Heart left ventricle (tissue), 16 donors: Measurements from ENCODE around the gene NUFIP2. TPM values are rescaled to one million over a fixed set of nuclear protein-coding genes. Genes with fewer than 3 reads are reported as not detected.

Experiments
- ATAC-seq, 4 donors: fragments of 200-7000 bp; cut with Tn5 transposase; one replicate each; pipeline ENCODE4 v1.9.1; 2020 to 2022; ENCODE audit warnings: moderate library complexity in 4 of 4, mild to moderate bottlenecking in 3 of 4, moderate number of reproducible peaks in 1 of 4
- DNase-seq, 5 donors: peaks; one replicate each; pipeline ENCODE4 v3.0.0-alpha.2; 2020
- H3K27ac ChIP-seq, 12 donors: fragments of 200-600 bp; sonication (generic) in 4 of 12; one replicate each; pipeline versions ENCODE4 v1.5.0 to v1.8.0; 2016 to 2022; ENCODE audit warnings: mild to moderate bottlenecking in 2 of 12
- H3K27me3 ChIP-seq, 9 donors: fragments of 200-600 bp; sonication (generic) in 2 of 9; one replicate each; pipeline versions ENCODE4 v1.5.1 to v1.8.0; 2016 to 2022; ENCODE audit warnings: mild to moderate bottlenecking in 3 of 9
- H3K36me3 ChIP-seq, 9 donors: fragments of 200-600 bp; sonication (generic) in 2 of 9; one replicate each; pipeline versions ENCODE4 v1.5.0 to v1.8.0; 2018 to 2022; ENCODE audit warnings: mild to moderate bottlenecking in 2 of 9
- H3K4me1 ChIP-seq, 12 donors: fragments of 200-600 bp; sonication (generic) in 4 of 12; one replicate each; pipeline versions ENCODE4 v1.5.0 to v1.8.0; 2016 to 2022; ENCODE audit warnings: mild to moderate bottlenecking in 3 of 12
- H3K4me3 ChIP-seq, 12 donors: fragments of 200-600 bp; sonication (generic) in 4 of 12; one replicate each; pipeline versions ENCODE4 v1.5.0 to v1.8.0; 2017 to 2022; ENCODE audit warnings: mild to moderate bottlenecking in 9 of 12, moderate library complexity in 4 of 12
- H3K9me3 ChIP-seq, 12 donors: fragments of 200-600 bp; sonication (generic) in 4 of 12; one replicate each; pipeline versions ENCODE4 v1.5.0 to v1.8.0; 2016 to 2022; ENCODE audit warnings: mild to moderate bottlenecking in 1 of 12
- CTCF ChIP-seq, 12 donors: fragments of 200-600 bp; sonication (generic) in 4 of 12; IDR thresholded peaks; one replicate each; pipeline versions ENCODE4 v1.5.0 to v1.8.0; 2018 to 2022; ENCODE audit warnings: antibody characterized with exemption in 12 of 12, mild to moderate bottlenecking in 5 of 12
- POLR2A ChIP-seq, 2 donors: fragments of 450-650 bp; IDR thresholded peaks; one replicate each; pipeline ENCODE4 v1.6.1; 2017; ENCODE audit warnings: antibody characterized with exemption in 2 of 2, mild to moderate bottlenecking in 2 of 2, moderate library complexity in 2 of 2
- WGBS, 4 donors: extraction: QIAGEN DNeasy Blood & Tissue Kit in 2 of 4; methylation state at CpG; one replicate each; pipeline versions ENCODE4 v1.1.5 to v1.1.7; 2013 to 2018; 5-methylcytosine and 5-hydroxymethylcytosine counted together
- intact Hi-C, 10 donors: fragments of 100-400 bp; cut with DNase I; formaldehyde crosslinking; loops; one replicate each; pipeline versions ENCODE4 v1.11.1 to v1.14.2; 2022
- polyA plus RNA-seq, 2 donors: library from polyadenylated mRNA; stranded (reverse); fragments of 200-250 nt; gene quantifications; one replicate each; pipeline ENCODE4 v1.2.3, GENCODE V29; 2013
- total RNA-seq, 9 donors: library from RNA; depleted of rRNA in 2 of 9; stranded (reverse); fragments of >200 nt in 2 of 9; fragmentation: NEBNext Ultra II Directional in 3 of 9; extraction: Animal tissue kit (Norgen Biotek cat#: 25700) in 3 of 9; gene quantifications; one replicate each; pipeline versions ENCODE4 v1.1.0 to v1.2.4, GENCODE V29; 2016 to 2023
- donor health status: ischemic (EF 13 %, LVEDD 7.1; RV severe dilation, severe dysfunction).
- donor health status: healthy with polysubstance abuse.
- donor health status: DM: no; HTN: yes; CAD: no.
- donor health status: DM: no; HTN: no; CAD: no.
- donor health status: ischemic (EF 25% LVEDD 6.9; RV normal size, moderate dysfunction).
- donor health status: ischemic (EF 25% LVEDD 5.7; RV mildly dilated, moderate dysfunction).
- donor health status: healthy.
- donor health status: DM: yes; HTN: yes; CAD: no.
- donor health status: ischemic (EF 35%, LVEDD 5.7; RV mildly dilated, moderate dysfunction).
- donor health status: nonischemic (EF 11% LVEDD 7.7; RV severe dilation, severe dysfunction).
- donor health status: DM: yes; HTN: yes; CAD: no.
- donor health status: PGD.
- donor health status: ischemic (EF 29% LVEDD 5.4; RV normal size, mild dysfunction).
- donor health status: nonischemic (EF 23%, LVEDD 6.1; RV moderate dilation, normal function).

The NUFIP2 gene
- total and polyA plus RNA-seq, 11 donors = 8.4 to 51.5 (median 29.9) TPM

- Histone ChIP-seq H3K36me3 (no peaks in the 10 kb centered on the region), H3K4me3 (no peak overlapping the region), H3K27ac (no peak overlapping the region), H3K27me3 (no peaks in the 10 kb centered on the region), H3K4me1 (peaks cover 0 to 6% (median 4%) of the 10 kb centered on the region in 12 donors), H3K9me3 (no peaks in the 10 kb centered on the region)
- intact Hi-C loops = loop anchor here in 5 of 10 donors (5.0 kb wide), 4 partner anchors 32 to 92 kb away; partner anchors contain the start of gene MYO18A (in 4 of the 5)
- DNase-seq (no peak), ATAC-seq (peak in 1 of 4 donors; percentile 26)
- 84 to 95% (median 88%) methylated on average over 8 of the region's 8 CpGs for WGBS, 4 donors
- no peak for TF ChIP-seq CTCF (IDR thresholded peaks at IDR 0.05)
- TF ChIP-seq POLR2A (IDR thresholded peaks at IDR 0.05) = no peak
Observed at GRCh38 chr17:29214215-29215146, 79.5 kb downstream of the NUFIP2 start.

- intact Hi-C loops = no loop called here
- no peak overlapping the region for H3K27ac ChIP-seq
- no peak for DNase-seq
- H3K4me1 ChIP-seq = no peaks in the 10 kb centered on the region
- no peak for ATAC-seq
- no peaks in the 10 kb centered on the region for H3K36me3 ChIP-seq
- H3K9me3 ChIP-seq = no peaks in the 10 kb centered on the region
- WGBS, 4 donors = 78 to 90% (median 84%) methylated on average over 5 of the region's 5 CpGs
- no peaks in the 10 kb centered on the region for H3K27me3 ChIP-seq
- no peak for TF ChIP-seq POLR2A (IDR thresholded peaks at IDR 0.05)
- H3K4me3 ChIP-seq = no peak overlapping the region
Observed at GRCh38 chr17:29212681-29213121, 81.2 kb downstream of the NUFIP2 start.

GRCh38 chr17:29212094-29212631, 81.8 kb downstream of the NUFIP2 start:
- no peaks in the 10 kb centered on the region for H3K4me1 ChIP-seq
- no peak overlapping the region for H3K27ac ChIP-seq
- H3K9me3 ChIP-seq = no peaks in the 10 kb centered on the region
- H3K36me3 ChIP-seq = no peaks in the 10 kb centered on the region
- no peaks in the 10 kb centered on the region for H3K27me3 ChIP-seq
- no peak for ATAC-seq
- H3K4me3 ChIP-seq = no peak overlapping the region
- no peak for TF ChIP-seq POLR2A (IDR thresholded peaks at IDR 0.05)
- no peak for TF ChIP-seq CTCF (IDR thresholded peaks at IDR 0.05)
- intact Hi-C loops = no loop called here
- 93 to 100% (median 98%) methylated on average over 1 of the region's 1 CpG for WGBS, 4 donors
- DNase-seq = no peak

- 83 to 89% (median 86%) methylated on average over 2 of the region's 2 CpGs for WGBS, 4 donors
- H3K27me3 ChIP-seq = no peaks in the 10 kb centered on the region
- no peak for TF ChIP-seq CTCF (IDR thresholded peaks at IDR 0.05)
- TF ChIP-seq POLR2A (IDR thresholded peaks at IDR 0.05) = no peak
- no peak for DNase-seq
- no peak for ATAC-seq
- no peaks in the 10 kb centered on the region for H3K36me3 ChIP-seq
- no peaks in the 10 kb centered on the region for H3K4me1 ChIP-seq
- H3K27ac ChIP-seq = no peak overlapping the region
- intact Hi-C loops = no loop called here
- no peaks in the 10 kb centered on the region for H3K9me3 ChIP-seq
- no peak overlapping the region for H3K4me3 ChIP-seq
Observed at GRCh38 chr17:29210879-29211278, 83.1 kb downstream of the NUFIP2 start.
